SU-DHL-6 (cell line): ENCODE results near the gene OBP2A.
A peak's percentile ranks its signal among the peaks of the same experiment; 100 is the strongest.

Experiments used
- H2AFZ ChIP-seq: fragments of 200-600 bp; sonication (generic); 2 replicates; pipeline ENCODE4 v1.6.1; 2014; ENCODE audit warnings: low read depth, mild to moderate bottlenecking, moderate library complexity, mixed read lengths, antibody characterized with exemption, low read length; ENCODE audit not compliant: severe bottlenecking
- H3F3A ChIP-seq: fragments of 200-600 bp; shearing (Covaris generic); 2 replicates; pipeline ENCODE4 v1.6.0; 2016; ENCODE audit warnings: antibody characterized with exemption, mild to moderate bottlenecking; ENCODE audit not compliant: insufficient read depth
- H3K27ac ChIP-seq: fragments of 200-600 bp; sonication (generic); 2 replicates; pipeline ENCODE4 v1.5.1; 2016; ENCODE audit warnings: low read depth, mild to moderate bottlenecking, low read length, moderate library complexity, mixed read lengths
- H3K27me3 ChIP-seq: fragments of 200-600 bp; sonication (generic), shearing (Covaris generic); 2 replicates; pipeline ENCODE4 v1.6.0; 2014; ENCODE audit warnings: mild to moderate bottlenecking, low read length
- H3K36me3 ChIP-seq: fragments of 200-600 bp; sonication (generic); 2 replicates; pipeline ENCODE4 v1.6.1; 2014; ENCODE audit warnings: mild to moderate bottlenecking, low read length, mixed read lengths
- H3K4me2 ChIP-seq: fragments of 300-600, 200-600 bp; shearing (Covaris generic), sonication (generic); 2 replicates; pipeline ENCODE4 v1.6.0; 2014; ENCODE audit warnings: low read length, low read depth, mild to moderate bottlenecking; ENCODE audit not compliant: poor library complexity, severe bottlenecking
- H3K4me3 ChIP-seq: fragments of 200-600 bp; sonication (generic); 2 replicates; pipeline ENCODE4 v1.5.1; 2014; ENCODE audit warnings: antibody characterized with exemption, low read length, mild to moderate bottlenecking, mixed read lengths; ENCODE audit not compliant: insufficient read depth, poor library complexity, severe bottlenecking
- H3K79me2 ChIP-seq: fragments of 200-600 bp; sonication (generic); 2 replicates; pipeline ENCODE4 v1.6.1; 2014; ENCODE audit warnings: mild to moderate bottlenecking, low read length, moderate library complexity; ENCODE audit not compliant: insufficient read depth
- H3K9ac ChIP-seq: fragments of 200-600 bp; sonication (generic); 2 replicates; pipeline ENCODE4 v1.7.0; 2014; ENCODE audit warnings: mild to moderate bottlenecking, low read length
- H3K9me2 ChIP-seq: fragments of 200-600 bp; sonication (generic); replicated peaks from 2 replicates; pipeline ENCODE4 v1.6.1; 2014; ENCODE audit warnings: low read length; ENCODE audit not compliant: insufficient read depth
- H3K9me3 ChIP-seq: fragments of 200-600 bp; sonication (generic); 2 replicates; pipeline ENCODE4 v1.6.1; 2014; ENCODE audit warnings: low read length, mixed read lengths; ENCODE audit not compliant: insufficient read depth
- H4K20me1 ChIP-seq: fragments of 200-600 bp; sonication (generic); 2 replicates; pipeline ENCODE4 v1.6.1; 2014; ENCODE audit warnings: low read depth, mild to moderate bottlenecking, antibody characterized with exemption, low read length, moderate library complexity, mixed read lengths
- EZH2phosphoT487 ChIP-seq: fragments of 200-600 bp; sonication (generic), shearing (Covaris generic); conservative IDR thresholded peaks from 2 replicates; pipeline ENCODE4 v1.6.1; 2018; ENCODE audit warnings: mild to moderate bottlenecking, antibody characterized with exemption, low read length, moderate library complexity, mixed read lengths
- TF ChIP-seq, protein P1 (sequence below): fragments of 200-600 bp; sonication (generic); IDR thresholded peaks from one replicate; pipeline ENCODE4 v1.5.1; 2017; ENCODE audit warnings: antibody characterized with exemption, mild to moderate bottlenecking, low read length, moderate library complexity; ENCODE audit not compliant: insufficient read depth, poor library complexity, severe bottlenecking

OBP2A gene

DNA sequence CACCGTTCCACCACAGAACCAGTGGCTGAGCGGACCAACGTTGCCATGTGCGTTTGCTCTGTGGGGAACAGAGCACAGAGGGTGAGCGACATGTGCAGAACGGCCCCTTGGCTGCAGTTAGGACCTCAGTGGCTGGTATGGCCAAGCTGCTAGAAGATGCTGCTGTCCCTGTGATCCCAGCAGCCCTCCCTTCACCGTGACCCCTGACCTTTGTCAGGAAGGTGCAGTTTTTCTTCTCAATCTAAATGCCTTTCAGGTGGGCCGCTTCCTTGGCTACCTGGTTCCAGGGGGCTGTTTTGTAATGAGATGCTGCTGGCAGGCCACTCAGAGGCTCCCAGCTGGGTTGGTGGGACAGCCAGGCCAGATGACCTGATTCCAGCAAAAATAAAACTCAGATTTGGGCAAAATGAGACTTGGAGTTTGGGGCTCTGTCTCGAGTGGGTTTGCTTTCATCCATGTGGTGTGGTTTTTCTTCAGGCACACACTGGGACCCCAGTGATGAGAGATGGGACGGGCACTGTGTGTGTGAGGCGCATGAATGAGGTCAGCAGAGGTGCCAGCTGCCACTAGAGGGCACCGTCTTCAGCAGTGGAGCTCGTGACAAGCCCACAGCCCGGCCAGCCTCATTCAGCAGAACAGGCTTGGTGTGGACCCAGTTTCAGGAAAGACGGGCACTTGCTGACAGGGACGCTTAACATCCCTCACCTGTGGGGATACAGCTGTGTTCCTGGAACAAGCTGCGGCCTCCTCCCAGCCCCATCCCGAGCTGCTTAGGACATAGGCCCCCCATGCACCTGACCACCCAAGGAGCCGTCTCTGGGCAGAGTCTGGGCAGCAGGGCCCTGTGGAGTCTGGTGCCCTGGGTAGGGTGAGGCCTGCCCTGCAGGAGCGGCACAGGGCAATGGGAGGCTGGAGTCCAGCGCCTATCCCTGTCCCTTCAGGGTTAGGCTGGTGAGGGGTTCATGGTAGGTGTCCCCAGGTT, 41.4 kb upstream of the OBP2A start:
- Histone ChIP-seq H3K79me2 (peaks cover 20% of the 10 kb centered on the region), H3K27me3 (no peaks in the 10 kb centered on the region), H2AFZ (no peak overlapping the region), H3K27ac (no peak overlapping the region), H3K9me2 (no peaks in the 10 kb centered on the region), H3K36me3 (no peaks in the 10 kb centered on the region), H3K4me3 (no peak overlapping the region), H3K4me2 (no peak overlapping the region), H3K9ac (no peak overlapping the region), H3K9me3 (no peaks in the 10 kb centered on the region), H4K20me1 (no peaks in the 10 kb centered on the region; the same call in 1 of the 2 replicates), H3F3A (no peaks in the 10 kb centered on the region)
- no peak for TF ChIP-seq EZH2phosphoT487
- TF ChIP-seq, protein P1, sequence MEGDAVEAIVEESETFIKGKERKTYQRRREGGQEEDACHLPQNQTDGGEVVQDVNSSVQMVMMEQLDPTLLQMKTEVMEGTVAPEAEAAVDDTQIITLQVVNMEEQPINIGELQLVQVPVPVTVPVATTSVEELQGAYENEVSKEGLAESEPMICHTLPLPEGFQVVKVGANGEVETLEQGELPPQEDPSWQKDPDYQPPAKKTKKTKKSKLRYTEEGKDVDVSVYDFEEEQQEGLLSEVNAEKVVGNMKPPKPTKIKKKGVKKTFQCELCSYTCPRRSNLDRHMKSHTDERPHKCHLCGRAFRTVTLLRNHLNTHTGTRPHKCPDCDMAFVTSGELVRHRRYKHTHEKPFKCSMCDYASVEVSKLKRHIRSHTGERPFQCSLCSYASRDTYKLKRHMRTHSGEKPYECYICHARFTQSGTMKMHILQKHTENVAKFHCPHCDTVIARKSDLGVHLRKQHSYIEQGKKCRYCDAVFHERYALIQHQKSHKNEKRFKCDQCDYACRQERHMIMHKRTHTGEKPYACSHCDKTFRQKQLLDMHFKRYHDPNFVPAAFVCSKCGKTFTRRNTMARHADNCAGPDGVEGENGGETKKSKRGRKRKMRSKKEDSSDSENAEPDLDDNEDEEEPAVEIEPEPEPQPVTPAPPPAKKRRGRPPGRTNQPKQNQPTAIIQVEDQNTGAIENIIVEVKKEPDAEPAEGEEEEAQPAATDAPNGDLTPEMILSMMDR = peak; percentile 63

- H3K36me3 ChIP-seq = no peaks in the 10 kb centered on the region
- TF ChIP-seq EZH2phosphoT487 = no peak
- H3K79me2 ChIP-seq = peaks cover 19% of the 10 kb centered on the region
- no peak overlapping the region for H3K4me2 ChIP-seq
- no peaks in the 10 kb centered on the region; the same call in 1 of the 2 replicates for H4K20me1 ChIP-seq
- no peak overlapping the region for H2AFZ ChIP-seq
- H3K9me2 ChIP-seq = no peaks in the 10 kb centered on the region
- no peaks in the 10 kb centered on the region for H3F3A ChIP-seq
- no peak overlapping the region for H3K27ac ChIP-seq
- H3K9me3 ChIP-seq = no peaks in the 10 kb centered on the region
- H3K9ac ChIP-seq = no peak overlapping the region
- H3K27me3 ChIP-seq = no peaks in the 10 kb centered on the region
- no peak overlapping the region for H3K4me3 ChIP-seq
Observed at GRCh38 chr9:135505406-135506187, 40.3 kb upstream of the OBP2A start.

GRCh38 chr9:135506327-135507103, 39.4 kb upstream of the OBP2A start:
- H3K4me2 ChIP-seq = no peak overlapping the region
- H3K79me2 ChIP-seq = peaks cover 10% of the 10 kb centered on the region
- no peaks in the 10 kb centered on the region; the same call in 1 of the 2 replicates for H4K20me1 ChIP-seq
- no peaks in the 10 kb centered on the region for H3K27me3 ChIP-seq
- no peaks in the 10 kb centered on the region for H3F3A ChIP-seq
- no peaks in the 10 kb centered on the region for H3K9me3 ChIP-seq
- no peak overlapping the region for H3K27ac ChIP-seq
- no peak overlapping the region for H3K4me3 ChIP-seq
- H3K9me2 ChIP-seq = no peaks in the 10 kb centered on the region
- no peak overlapping the region for H2AFZ ChIP-seq
- H3K36me3 ChIP-seq = no peaks in the 10 kb centered on the region
- no peak overlapping the region for H3K9ac ChIP-seq
- no peak for TF ChIP-seq EZH2phosphoT487
- TF ChIP-seq, protein P1 = no peak
